HCT116 (cell line): ENCODE data around the gene PRR14L. TPM values are rescaled to one million over a fixed set of nuclear protein-coding genes. Genes with fewer than 3 reads are reported as not detected.

ENCODE experiments used
- ATAC-seq: fragments of 200-7000 bp; cut with Tn5 transposase; 2 replicates; pipeline ENCODE4 v1.9.1; 2020; ENCODE audit warnings: mild to moderate bottlenecking, moderate library complexity
- BruUV-seq: library from RNA; stranded (reverse); fragments of 400-500 nt; replicated peaks from 2 replicates; lab custom pipeline; 2021; lab: Mats Ljungman, UMichigan
- CTCF ChIA-PET: fragments of 300-600 bp; sonication (Branson Sonifier 250); formaldehyde crosslinking; loops from one replicate; lab custom pipeline; 2021; ENCODE audit warnings: antibody characterized with exemption; lab: Charles Lee
- POLR2A ChIA-PET: fragments of 300-600, 350-600 bp; sonication (Branson Sonifier 250); formaldehyde crosslinking; loops from one replicate; lab custom pipeline; 2021; ENCODE audit warnings: antibody characterized with exemption; lab: Charles Lee
- RAD21 ChIA-PET, 2 experiments: fragments of 300-600 bp; sonication (Branson Sonifier 250); formaldehyde crosslinking; loops; one replicate each; lab custom pipeline; 2023; ENCODE audit warnings: low total read pairs in 2 of 2; ENCODE audit not compliant: uncharacterized antibody in 2 of 2, unreplicated experiment in 2 of 2, low non-redundant PET in 1 of 2; lab: Charles Lee
- DNase-seq: peaks from one replicate; pipeline ENCODE4 v3.0.0-alpha.2; 2010; ENCODE audit warnings: low read depth, low spot score
- H2AFZ ChIP-seq: fragments of 200-600 bp; shearing (Covaris generic), sonication (generic); 2 replicates; pipeline ENCODE4 v1.6.1; 2017; ENCODE audit warnings: low read depth, mixed run types, mixed read lengths, antibody characterized with exemption, low read length; ENCODE audit not compliant: poor library complexity, severe bottlenecking
- H3K27ac ChIP-seq: 2 replicates; pipeline ENCODE4 v1.5.1; 2012; ENCODE audit warnings: low read depth, low read length
- H3K27me3 ChIP-seq: fragments of 200-600 bp; sonication (generic); 2 replicates; pipeline ENCODE4 v1.6.1; 2016; ENCODE audit warnings: mixed run types, low read length, mixed read lengths; ENCODE audit not compliant: insufficient read depth
- H3K36me3 ChIP-seq, 2 experiments: fragments of 200-500 bp in 1 of 2; fragments of 200-600 bp in 1 of 2; sonication (Bioruptor generic) in 1 of 2; sonication (generic) in 1 of 2; 2 replicates each; pipeline versions ENCODE4 v1.5.1 to v1.6.1; 2014 to 2016; ENCODE audit warnings: low read length in 2 of 2, inconsistent platforms in 1 of 2, mixed read lengths in 1 of 2, mixed run types in 1 of 2; ENCODE audit not compliant: insufficient read depth in 2 of 2, control insufficient read depth in 1 of 2
- H3K4me1 ChIP-seq, 2 experiments: fragments of 200-600 bp in 1 of 2; sonication (generic) in 1 of 2; 2 replicates each; pipeline versions ENCODE4 v1.5.1 to v1.6.1; 2012 to 2017; ENCODE audit warnings: low read length in 2 of 2, inconsistent platforms in 1 of 2, mild to moderate bottlenecking in 1 of 2, mixed read lengths in 1 of 2, mixed run types in 1 of 2, moderate library complexity in 1 of 2; ENCODE audit not compliant: insufficient read depth in 2 of 2, control insufficient read depth in 1 of 2
- H3K4me2 ChIP-seq: fragments of 200-600 bp; sonication (generic); 2 replicates; pipeline ENCODE4 v1.6.1; 2017; ENCODE audit warnings: mixed run types, low read length, mixed read lengths
- H3K4me3 ChIP-seq, 2 experiments: fragments of 200-600 bp in 1 of 2; sonication (generic) in 1 of 2; replicated peaks in 1 of 2; 2 replicates each; pipeline ENCODE4 v1.5.1; 2011 to 2016; ENCODE audit warnings: low read length in 2 of 2, control low read depth in 1 of 2, low read depth in 1 of 2, mild to moderate bottlenecking in 1 of 2, mixed read lengths in 1 of 2, mixed run types in 1 of 2
- H3K79me2 ChIP-seq: fragments of 200-600 bp; sonication (generic); 2 replicates; pipeline ENCODE4 v1.6.1; 2017; ENCODE audit warnings: mild to moderate bottlenecking, mixed run types, low read length, moderate library complexity, mixed read lengths; ENCODE audit not compliant: insufficient read depth
- H3K9ac ChIP-seq: fragments of 200-600 bp; sonication (generic); 2 replicates; pipeline ENCODE4 v1.6.1; 2016; ENCODE audit warnings: low read length, mixed read lengths
- H3K9me2 ChIP-seq: fragments of 200-600 bp; sonication (generic), shearing (Covaris generic); 2 replicates; pipeline ENCODE4 v1.6.1; 2017; ENCODE audit warnings: mixed run types, mild to moderate bottlenecking, moderate library complexity; ENCODE audit not compliant: insufficient read depth
- H3K9me3 ChIP-seq, 2 experiments: fragments of 200-500 bp in 1 of 2; fragments of 200-600 bp in 1 of 2; sonication (Bioruptor generic) in 1 of 2; sonication (generic) in 1 of 2; 2 replicates each; pipeline ENCODE4 v1.6.1; 2014 to 2017; ENCODE audit warnings: low read length in 2 of 2, mixed read lengths in 2 of 2, inconsistent platforms in 1 of 2, low read depth in 1 of 2, mild to moderate bottlenecking in 1 of 2, mixed run types in 1 of 2, moderate library complexity in 1 of 2; ENCODE audit not compliant: control insufficient read depth in 1 of 2, insufficient read depth in 1 of 2
- H4K20me1 ChIP-seq: fragments of 200-600 bp; sonication (generic), shearing (Covaris generic); 2 replicates; pipeline ENCODE4 v1.6.1; 2017; ENCODE audit warnings: mixed run types, mild to moderate bottlenecking, moderate library complexity; ENCODE audit not compliant: insufficient read depth
- CEBPB ChIP-seq: IDR thresholded peaks from 2 replicates; pipeline ENCODE4 v1.6.1; 2012; ENCODE audit warnings: low read depth
- EGR1 ChIP-seq: IDR thresholded peaks from 2 replicates; pipeline ENCODE4 v1.6.1; 2012; ENCODE audit warnings: low read depth
- ELF1 ChIP-seq: IDR thresholded peaks from 2 replicates; pipeline ENCODE4 v1.6.1; 2012; ENCODE audit warnings: low read depth, borderline replicate concordance
- EZH2 ChIP-seq: fragments of 200-600 bp; sonication (generic); IDR thresholded peaks from 2 replicates; pipeline ENCODE4 v1.6.1; 2017; ENCODE audit warnings: antibody characterized with exemption, mixed run types
- EZH2phosphoT487 ChIP-seq: fragments of 200-600 bp; IDR thresholded peaks from 2 replicates; pipeline ENCODE4 v1.6.1; 2018; ENCODE audit warnings: antibody characterized with exemption, borderline replicate concordance
- FOSL1 ChIP-seq: IDR thresholded peaks from 2 replicates; pipeline ENCODE4 v1.6.1; 2012; ENCODE audit warnings: low read depth
- POLR2A ChIP-seq: IDR thresholded peaks from 2 replicates; pipeline ENCODE4 v1.7.0; 2011; ENCODE audit warnings: borderline replicate concordance; ENCODE audit not compliant: insufficient read depth, insufficient read length; ENCODE audit errors: extremely low read depth
- RAD21 ChIP-seq: IDR thresholded peaks from 2 replicates; pipeline ENCODE4 v1.6.1; 2012; ENCODE audit warnings: low read depth, mild to moderate bottlenecking
- SIN3A ChIP-seq: IDR thresholded peaks from 2 replicates; pipeline ENCODE4 v1.6.1; 2012; ENCODE audit warnings: low read depth
- SP1 ChIP-seq: IDR thresholded peaks from 2 replicates; pipeline ENCODE4 v1.6.1; 2012; ENCODE audit warnings: low read depth
- SRF ChIP-seq: IDR thresholded peaks from 2 replicates; pipeline ENCODE4 v1.6.1; 2012; ENCODE audit warnings: low read depth
- TCF7L2 ChIP-seq: IDR thresholded peaks from 2 replicates; pipeline ENCODE4 v1.7.0; 2011; ENCODE audit warnings: borderline replicate concordance, inconsistent platforms; ENCODE audit not compliant: insufficient read depth, insufficient read length; ENCODE audit errors: extremely low read depth
- YY1 ChIP-seq: IDR thresholded peaks from 2 replicates; pipeline ENCODE4 v1.6.1; 2011; ENCODE audit warnings: low read length, low read depth, moderate library complexity, mild to moderate bottlenecking; ENCODE audit not compliant: insufficient replicate concordance; ENCODE audit errors: extremely low read depth
- ZFX ChIP-seq: fragments of 450-650 bp; IDR thresholded peaks from 2 replicates; pipeline ENCODE4 v1.6.1; 2017
- intact Hi-C: fragments of 100-400 bp; cut with micrococcal nuclease; formaldehyde crosslinking; loops from 2 replicates; pipeline ENCODE4 v1.10.0; 2022
- total RNA-seq: library from RNA; stranded (reverse); gene quantifications from one replicate; pipeline ENCODE4 v1.2.1, GENCODE V29; 2021; ENCODE audit not compliant: unreplicated experiment
- TF ChIP-seq, protein P1 (sequence below): IDR thresholded peaks from 2 replicates; pipeline ENCODE4 v1.6.1; 2012
- TF ChIP-seq, protein P2 (sequence below): IDR thresholded peaks from 2 replicates; pipeline ENCODE4 v1.6.1; 2011; ENCODE audit warnings: mild to moderate bottlenecking, low read length, moderate library complexity; ENCODE audit not compliant: insufficient replicate concordance; ENCODE audit errors: extremely low read depth
- TF ChIP-seq, protein P3 (sequence below): IDR thresholded peaks from 2 replicates; pipeline ENCODE4 v1.6.1; 2012

Gene PRR14L
- total RNA-seq, 1 experiment from 2014 or later = 61.5 TPM

DNA sequence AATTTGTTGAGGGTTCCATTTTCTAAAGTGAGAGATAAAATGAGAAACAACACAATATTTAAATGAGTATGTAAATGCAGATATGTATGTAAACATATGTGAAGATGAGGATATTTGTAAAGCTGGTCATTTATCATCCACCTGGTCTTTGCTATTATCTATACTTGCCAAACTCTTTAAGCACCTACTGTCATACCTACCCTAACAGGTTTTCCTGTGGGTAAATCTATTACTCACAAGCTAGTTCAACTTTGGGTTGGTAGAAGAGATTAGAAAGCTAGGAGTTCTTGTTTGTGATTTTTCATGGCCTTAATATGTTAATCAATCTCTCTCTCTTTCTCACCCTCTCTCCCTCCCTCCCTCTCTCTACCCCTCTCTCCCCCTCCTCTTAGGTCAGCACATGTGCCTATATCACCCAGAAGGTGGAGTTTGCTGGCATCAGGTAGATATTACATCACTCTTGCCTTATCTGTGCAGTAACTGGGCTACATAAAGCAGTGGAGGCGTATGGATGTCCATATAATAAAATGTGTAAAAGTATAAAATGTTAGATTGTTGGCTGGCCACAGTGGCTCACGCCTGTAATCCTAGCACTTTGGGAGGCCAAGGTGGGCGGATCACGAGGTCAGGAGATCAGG is 18.6 kb upstream of the PRR14L start:
- H3K4me2 ChIP-seq = no peak overlapping the region
- H3K4me1 ChIP-seq = no peaks in the 10 kb centered on the region
- no peak for DNase-seq
- RAD21 ChIA-PET = no interaction called here
- POLR2A ChIA-PET = no interaction called here
- H3K27ac ChIP-seq = no peak overlapping the region
- no peak overlapping the region for H3K4me3 ChIP-seq
- peaks cover 23 to 28% of the 10 kb centered on the region in 2 experiments for H3K36me3 ChIP-seq
- H3K9me3 ChIP-seq = no peaks in the 10 kb centered on the region
- H3K79me2 ChIP-seq = no peaks in the 10 kb centered on the region
- no peaks in the 10 kb centered on the region for H3K27me3 ChIP-seq
- intact Hi-C loops = no loop called here
- BruUV-seq = no TSS peak
- no peaks in the 10 kb centered on the region for H4K20me1 ChIP-seq
- no peak for ATAC-seq
- H3K9ac ChIP-seq = no peak overlapping the region
- H2AFZ ChIP-seq = no peak overlapping the region
- TF ChIP-seq CEBPB = no peak
- no peak for TF ChIP-seq YY1
- TF ChIP-seq SIN3A = no peak
- TF ChIP-seq POLR2A = no peak
- no peak for TF ChIP-seq SP1
- TF ChIP-seq, all 23 proteins: peak for 0
- CTCF ChIA-PET = no interaction called here
- H3K9me2 ChIP-seq = no peaks in the 10 kb centered on the region

DNA sequence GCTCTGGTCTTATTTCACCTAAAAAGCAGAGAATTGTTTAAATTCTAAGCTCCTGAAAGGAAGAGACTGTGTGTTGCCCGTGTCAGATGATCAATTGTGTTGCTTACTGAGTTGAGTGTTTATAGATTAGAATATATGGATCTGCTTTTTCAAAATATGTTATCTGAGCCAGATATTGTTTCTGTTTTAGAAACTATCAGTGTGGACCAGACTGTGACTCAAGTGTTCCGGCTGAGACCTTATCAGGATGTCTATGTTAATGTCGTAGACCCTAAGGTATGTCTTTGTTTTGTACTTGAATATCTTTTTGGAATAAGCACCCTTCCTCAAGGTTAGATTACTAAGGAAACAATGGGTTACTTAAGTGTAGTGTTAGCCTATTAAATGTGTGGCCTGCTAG is 14.9 kb upstream of the PRR14L start:
- DNase-seq = no peak
- RAD21 ChIA-PET = no interaction called here
- POLR2A ChIA-PET = no interaction called here
- TF ChIP-seq, protein P1, sequence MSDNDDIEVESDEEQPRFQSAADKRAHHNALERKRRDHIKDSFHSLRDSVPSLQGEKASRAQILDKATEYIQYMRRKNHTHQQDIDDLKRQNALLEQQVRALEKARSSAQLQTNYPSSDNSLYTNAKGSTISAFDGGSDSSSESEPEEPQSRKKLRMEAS = no peak
- no peak for TF ChIP-seq YY1
- no peak for TF ChIP-seq POLR2A
- TF ChIP-seq, protein P2, sequence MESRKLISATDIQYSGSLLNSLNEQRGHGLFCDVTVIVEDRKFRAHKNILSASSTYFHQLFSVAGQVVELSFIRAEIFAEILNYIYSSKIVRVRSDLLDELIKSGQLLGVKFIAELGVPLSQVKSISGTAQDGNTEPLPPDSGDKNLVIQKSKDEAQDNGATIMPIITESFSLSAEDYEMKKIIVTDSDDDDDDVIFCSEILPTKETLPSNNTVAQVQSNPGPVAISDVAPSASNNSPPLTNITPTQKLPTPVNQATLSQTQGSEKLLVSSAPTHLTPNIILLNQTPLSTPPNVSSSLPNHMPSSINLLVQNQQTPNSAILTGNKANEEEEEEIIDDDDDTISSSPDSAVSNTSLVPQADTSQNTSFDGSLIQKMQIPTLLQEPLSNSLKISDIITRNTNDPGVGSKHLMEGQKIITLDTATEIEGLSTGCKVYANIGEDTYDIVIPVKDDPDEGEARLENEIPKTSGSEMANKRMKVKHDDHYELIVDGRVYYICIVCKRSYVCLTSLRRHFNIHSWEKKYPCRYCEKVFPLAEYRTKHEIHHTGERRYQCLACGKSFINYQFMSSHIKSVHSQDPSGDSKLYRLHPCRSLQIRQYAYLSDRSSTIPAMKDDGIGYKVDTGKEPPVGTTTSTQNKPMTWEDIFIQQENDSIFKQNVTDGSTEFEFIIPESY = no peak
- TF ChIP-seq EZH2 = no peak
- no peak for TF ChIP-seq EZH2phosphoT487
- no peak for TF ChIP-seq FOSL1
- no peak for TF ChIP-seq ZFX
- TF ChIP-seq EGR1 = no peak
- TF ChIP-seq, protein P3, sequence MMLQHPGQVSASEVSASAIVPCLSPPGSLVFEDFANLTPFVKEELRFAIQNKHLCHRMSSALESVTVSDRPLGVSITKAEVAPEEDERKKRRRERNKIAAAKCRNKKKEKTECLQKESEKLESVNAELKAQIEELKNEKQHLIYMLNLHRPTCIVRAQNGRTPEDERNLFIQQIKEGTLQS = no peak
- TF ChIP-seq RAD21 = no peak
- TF ChIP-seq ELF1 = no peak
- TF ChIP-seq CEBPB = no peak
- no peak for TF ChIP-seq SRF
- no peak for TF ChIP-seq TCF7L2
- TF ChIP-seq, all 23 proteins: peak for 0
- intact Hi-C loops = no loop called here
- H2AFZ ChIP-seq = no peak overlapping the region
- H3K9ac ChIP-seq = no peak overlapping the region
- H3K27ac ChIP-seq = no peak overlapping the region
- peaks cover 22 to 29% of the 10 kb centered on the region in 2 experiments for H3K36me3 ChIP-seq
- no peaks in the 10 kb centered on the region for H3K9me2 ChIP-seq
- H3K79me2 ChIP-seq = no peaks in the 10 kb centered on the region
- H3K4me3 ChIP-seq = no peak overlapping the region
- ATAC-seq = no peak
- BruUV-seq = no TSS peak
- H3K4me2 ChIP-seq = no peak overlapping the region
- CTCF ChIA-PET = no interaction called here
- H4K20me1 ChIP-seq = no peaks in the 10 kb centered on the region
- no peaks in the 10 kb centered on the region for H3K4me1 ChIP-seq
- H3K27me3 ChIP-seq = no peaks in the 10 kb centered on the region
- H3K9me3 ChIP-seq = no peaks in the 10 kb centered on the region
